HG02938 (cell line): Measurements from ENCODE around the gene CLCN7.
A peak's percentile ranks its signal among the peaks of the same experiment; 100 is the strongest.

ENCODE experiments used
- ATAC-seq: cut with Tn5 transposase; IDR thresholded peaks from one replicate; pipeline ENCODE4 v1.9.1; 2021; ENCODE audit warnings: mild to moderate bottlenecking, moderate library complexity; ENCODE audit not compliant: unreplicated experiment

CLCN7 gene, protein sequence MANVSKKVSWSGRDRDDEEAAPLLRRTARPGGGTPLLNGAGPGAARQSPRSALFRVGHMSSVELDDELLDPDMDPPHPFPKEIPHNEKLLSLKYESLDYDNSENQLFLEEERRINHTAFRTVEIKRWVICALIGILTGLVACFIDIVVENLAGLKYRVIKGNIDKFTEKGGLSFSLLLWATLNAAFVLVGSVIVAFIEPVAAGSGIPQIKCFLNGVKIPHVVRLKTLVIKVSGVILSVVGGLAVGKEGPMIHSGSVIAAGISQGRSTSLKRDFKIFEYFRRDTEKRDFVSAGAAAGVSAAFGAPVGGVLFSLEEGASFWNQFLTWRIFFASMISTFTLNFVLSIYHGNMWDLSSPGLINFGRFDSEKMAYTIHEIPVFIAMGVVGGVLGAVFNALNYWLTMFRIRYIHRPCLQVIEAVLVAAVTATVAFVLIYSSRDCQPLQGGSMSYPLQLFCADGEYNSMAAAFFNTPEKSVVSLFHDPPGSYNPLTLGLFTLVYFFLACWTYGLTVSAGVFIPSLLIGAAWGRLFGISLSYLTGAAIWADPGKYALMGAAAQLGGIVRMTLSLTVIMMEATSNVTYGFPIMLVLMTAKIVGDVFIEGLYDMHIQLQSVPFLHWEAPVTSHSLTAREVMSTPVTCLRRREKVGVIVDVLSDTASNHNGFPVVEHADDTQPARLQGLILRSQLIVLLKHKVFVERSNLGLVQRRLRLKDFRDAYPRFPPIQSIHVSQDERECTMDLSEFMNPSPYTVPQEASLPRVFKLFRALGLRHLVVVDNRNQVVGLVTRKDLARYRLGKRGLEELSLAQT

GRCh38 chr16:1474796-1475551 lies at the start of gene CLCN7:
TSS of gene CLCN7 (minus strand) at chr16:1475028. CDS start at chr16:1474974, 54 bp downstream.
- ATAC-seq = peak; percentile 66

DNA sequence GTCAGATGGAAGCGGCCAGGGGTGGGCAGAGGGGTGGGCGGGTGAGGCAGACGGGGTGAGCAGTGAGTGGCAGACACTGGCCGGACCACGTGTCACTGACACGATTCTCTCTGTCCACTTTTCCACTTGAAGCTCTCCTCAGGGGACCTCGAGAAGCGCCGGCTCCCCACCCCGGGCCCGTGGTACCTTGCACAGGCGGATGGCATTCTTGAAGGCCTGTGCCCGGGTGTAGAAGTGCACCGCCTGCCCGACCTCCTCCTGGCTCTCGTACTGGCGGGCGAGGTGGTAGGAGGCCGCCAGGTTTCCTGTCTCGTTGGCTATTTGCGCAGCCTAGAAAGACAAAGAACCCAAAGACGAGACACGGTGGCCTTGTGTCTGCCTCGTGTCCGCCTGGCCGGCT lies 49.5 kb upstream of the CLCN7 start:
- no peak for ATAC-seq

DNA sequence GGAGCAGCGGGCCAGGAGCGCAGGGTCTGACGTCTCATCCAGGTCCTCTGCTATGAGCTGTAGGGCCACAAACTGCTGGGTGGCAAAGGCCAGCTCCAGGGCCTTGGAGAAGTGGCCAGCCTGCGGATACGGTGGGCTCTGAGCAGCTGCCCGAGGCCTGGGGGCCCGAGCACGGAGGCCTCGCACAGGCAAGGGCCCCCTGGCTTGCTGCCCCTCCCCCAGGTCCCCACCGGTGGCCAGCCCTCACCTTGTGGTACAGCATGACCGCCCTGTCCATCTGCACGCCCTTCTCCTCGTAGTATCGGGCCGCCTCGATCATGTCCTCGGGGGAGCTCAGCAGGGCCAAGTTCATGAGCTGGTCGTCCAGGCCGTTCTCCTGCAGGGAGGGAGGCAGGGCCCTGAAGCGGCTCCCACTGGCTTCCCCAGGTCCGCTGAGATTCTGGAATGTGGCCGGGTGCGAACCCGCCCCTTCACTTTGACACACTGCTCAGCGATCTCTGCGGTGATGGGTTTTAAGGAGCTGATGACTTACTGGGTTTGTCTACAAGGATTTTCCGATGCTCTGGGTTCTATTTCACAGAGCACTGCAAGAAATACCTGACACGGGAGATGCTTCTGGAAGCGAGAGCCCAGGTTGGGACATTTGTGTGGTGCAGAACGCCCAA lies 48.9 kb upstream of the CLCN7 start:
- ATAC-seq = no peak

- no peak for ATAC-seq
Measured at GRCh38 chr16:1520461-1520860, 45.6 kb upstream of the CLCN7 start.

GRCh38 chr16:1519831-1520230 lies 45.0 kb upstream of the CLCN7 start:
- no peak for ATAC-seq

- no peak for ATAC-seq
Measured at GRCh38 chr16:1518626-1519135, 43.9 kb upstream of the CLCN7 start.

DNA sequence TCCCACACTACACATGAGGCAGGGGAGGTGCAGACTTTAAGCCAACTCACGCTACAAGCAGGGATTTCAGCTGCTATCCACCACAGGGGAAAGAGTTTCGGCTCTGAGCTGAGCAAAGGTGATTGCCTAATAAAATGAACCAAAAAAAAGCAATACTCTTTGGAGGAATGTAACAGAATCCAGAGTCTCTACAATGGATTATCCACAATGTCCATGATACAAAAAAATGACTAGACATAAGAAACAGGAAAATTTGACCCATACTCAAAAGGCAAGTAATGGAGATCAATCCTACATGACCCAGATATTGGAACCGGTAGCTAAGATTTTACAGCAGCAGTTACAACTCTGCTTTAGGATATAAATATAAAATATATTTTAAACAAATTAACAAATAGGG lies 39.7 kb upstream of the CLCN7 start:
- no peak for ATAC-seq

DNA sequence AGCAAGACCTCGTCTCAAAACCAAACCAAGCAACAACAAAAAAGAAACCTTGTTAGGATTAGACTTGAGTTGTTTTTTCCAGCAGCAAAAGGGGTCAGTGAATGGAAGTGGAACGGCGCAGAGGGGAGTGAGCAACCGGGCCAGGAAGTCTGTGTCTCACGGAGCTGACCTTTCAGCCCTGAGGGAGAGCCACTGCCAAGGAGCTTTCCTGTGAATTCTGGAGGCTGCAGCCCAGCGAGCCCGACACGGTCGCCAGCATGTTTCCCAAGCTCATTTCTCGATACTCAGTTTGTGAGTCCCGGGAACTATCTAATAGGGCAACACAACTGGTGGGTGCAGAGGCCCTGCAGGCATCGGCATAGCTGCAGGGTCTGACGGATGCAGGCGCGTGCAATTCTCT lies 37.9 kb upstream of the CLCN7 start:
- no peak for ATAC-seq

GRCh38 chr16:1511662-1512569 lies 37.1 kb upstream of the CLCN7 start:
- no peak for ATAC-seq

- no peak for ATAC-seq
Measured at GRCh38 chr16:1510941-1511351, 36.1 kb upstream of the CLCN7 start.

GRCh38 chr16:1510272-1510671 lies 35.4 kb upstream of the CLCN7 start:
- ATAC-seq = no peak

GRCh38 chr16:1509307-1510221 lies 34.7 kb upstream of the CLCN7 start:
- ATAC-seq = no peak

DNA sequence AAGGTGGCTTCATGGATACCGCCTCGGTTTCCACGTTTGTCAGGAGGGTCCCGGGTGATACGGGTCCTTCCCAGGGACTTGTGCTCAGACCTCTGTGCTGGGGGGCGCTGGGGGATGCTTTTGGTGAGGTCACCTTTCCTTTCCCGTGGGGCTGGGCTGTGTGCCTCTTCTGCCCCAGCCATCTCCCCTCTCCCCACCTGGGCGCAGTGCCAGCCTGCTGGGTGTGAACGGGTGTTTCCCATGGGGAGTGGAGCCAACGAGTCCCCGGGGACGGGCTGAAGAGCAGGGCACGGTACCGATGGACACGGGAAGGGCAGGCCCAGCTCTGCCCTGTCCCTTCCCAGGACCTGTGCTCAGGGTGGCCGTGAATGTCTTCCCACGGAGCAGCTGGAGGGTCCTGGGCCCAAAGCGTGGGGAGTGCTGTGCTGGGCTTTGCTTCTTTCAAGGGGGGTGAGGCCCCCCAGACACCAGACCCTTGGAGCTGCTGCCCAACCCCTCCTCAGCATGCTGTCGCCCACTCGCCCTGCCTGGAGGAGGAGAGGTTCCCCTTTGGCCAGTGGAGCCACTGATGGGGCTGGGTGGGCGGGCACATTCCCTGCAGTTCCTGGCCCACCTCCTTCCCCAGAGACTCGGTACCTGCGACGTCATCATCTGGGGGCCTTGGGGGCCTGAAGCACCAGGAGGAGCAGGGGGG lies 33.8 kb upstream of the CLCN7 start:
- no peak for ATAC-seq

DNA sequence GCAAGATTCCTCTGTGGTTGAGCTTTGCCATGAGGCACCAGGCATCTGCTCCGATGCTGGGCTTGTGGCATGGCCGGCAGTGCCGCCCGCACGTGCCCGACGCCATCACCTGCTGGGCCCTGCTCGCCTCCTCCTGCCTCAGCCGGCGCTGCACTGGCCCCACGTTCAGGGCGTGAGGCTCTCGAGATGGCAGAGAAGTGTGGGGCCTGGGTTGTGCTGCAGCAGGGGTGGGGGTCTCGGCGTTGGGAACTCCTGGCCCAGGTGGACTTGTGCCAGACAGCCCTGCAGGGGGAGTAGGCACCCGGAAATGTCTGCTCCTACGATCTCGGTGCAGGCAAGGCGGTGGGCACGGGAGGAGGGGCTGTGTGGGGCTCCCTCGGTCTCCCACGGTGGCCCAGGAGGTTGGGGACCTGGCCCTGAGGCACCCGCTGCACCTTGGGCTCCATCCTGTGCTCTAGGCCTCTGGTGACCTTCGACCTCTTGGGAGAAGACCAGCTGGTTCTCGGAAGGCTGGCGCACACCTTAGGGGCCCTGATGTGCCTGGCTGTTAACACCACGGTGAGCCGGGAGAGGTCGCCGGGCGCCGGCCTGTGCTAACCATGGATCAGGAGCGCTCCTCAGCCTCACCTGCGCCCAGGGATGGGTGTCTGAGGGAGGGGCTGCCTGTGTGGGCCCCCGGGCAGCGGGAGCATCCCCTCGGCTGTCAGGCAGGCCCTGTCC lies 31.8 kb upstream of the CLCN7 start:
- no peak for ATAC-seq

DNA sequence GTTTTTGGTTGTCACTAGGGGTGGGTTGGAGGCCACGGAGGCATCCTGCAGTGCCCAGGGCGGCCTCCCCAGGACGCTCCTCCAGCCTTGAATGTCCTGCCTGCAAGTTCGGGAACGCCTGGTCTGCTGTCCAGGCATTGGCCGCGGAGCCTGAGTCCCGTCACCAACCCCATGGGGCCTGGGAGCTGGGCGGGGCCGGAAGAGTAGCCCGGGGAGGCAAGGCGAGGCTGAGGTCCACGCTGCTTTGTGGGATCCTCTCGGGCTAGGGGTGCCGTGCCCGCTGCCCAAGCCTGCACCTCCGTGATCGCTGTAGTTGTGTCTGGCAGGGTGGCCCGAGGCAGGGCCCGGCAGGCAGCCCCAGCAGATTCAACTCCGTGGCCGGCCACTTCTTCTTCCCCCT lies 31.1 kb upstream of the CLCN7 start:
- no peak for ATAC-seq

DNA sequence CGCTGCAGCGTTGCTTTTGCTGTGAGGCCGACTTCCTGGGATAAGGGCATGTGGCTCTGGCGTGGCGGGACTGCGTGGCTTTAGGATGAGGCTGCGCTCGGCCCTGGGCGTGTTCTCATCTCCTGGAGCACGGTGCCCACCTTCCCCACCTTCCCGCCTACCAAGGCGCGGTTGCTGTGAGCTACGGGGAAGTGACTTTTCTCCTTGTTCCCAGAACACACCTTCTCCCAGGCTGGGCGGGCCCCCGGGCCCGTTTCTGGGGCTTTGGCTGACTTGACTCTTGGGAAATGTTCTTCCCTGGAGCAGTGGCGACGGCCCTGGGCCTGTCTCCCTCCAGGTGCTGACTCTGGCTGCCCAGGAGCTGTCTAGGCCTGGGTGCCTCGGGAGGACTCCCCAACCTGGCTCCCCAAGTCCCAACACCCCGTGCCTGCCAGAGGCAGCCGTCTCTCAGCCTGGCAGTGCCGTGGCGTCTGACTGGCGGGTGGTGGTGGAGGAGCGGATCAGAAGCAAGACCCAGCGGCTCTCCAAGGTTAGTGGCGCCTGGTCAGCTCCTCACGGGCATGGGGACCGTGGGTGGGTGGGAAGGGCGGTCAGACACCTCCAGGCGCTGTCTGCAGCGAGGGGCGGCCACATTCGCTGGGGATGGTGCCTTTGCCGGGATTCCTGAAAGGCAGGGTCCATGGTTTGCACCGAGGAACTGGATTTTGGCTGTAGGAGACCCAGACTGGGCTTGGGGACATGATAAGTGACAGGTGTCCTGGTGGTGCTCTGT lies 30.4 kb upstream of the CLCN7 start:
- no peak for ATAC-seq
